HEK293T (cell line): ENCODE results near the gene ST8SIA6.

Experiments used
- BHLHE40 ChIP-seq: fragments of 450-650 bp; IDR thresholded peaks from 2 replicates; pipeline ENCODE4 v1.6.1; 2016; ENCODE audit warnings: mild to moderate bottlenecking, moderate library complexity, borderline replicate concordance
- ELF4 ChIP-seq: fragments of 450-650 bp; IDR thresholded peaks from 2 replicates; pipeline ENCODE4 v1.6.1; 2017; ENCODE audit warnings: antibody characterized with exemption
- FOXA1 ChIP-seq: fragments of 450-650 bp; IDR thresholded peaks from 2 replicates; pipeline ENCODE4 v1.6.1; 2016; ENCODE audit warnings: mild to moderate bottlenecking
- FOXK2 ChIP-seq: fragments of 450-650 bp; IDR thresholded peaks from 2 replicates; pipeline ENCODE4 v1.6.1; 2016; ENCODE audit warnings: mild to moderate bottlenecking
- HDGF ChIP-seq: fragments of 450-650 bp; IDR thresholded peaks from 2 replicates; pipeline ENCODE4 v1.6.1; 2017; ENCODE audit warnings: antibody characterized with exemption, borderline replicate concordance
- LEF1 ChIP-seq: fragments of 450-650 bp; IDR thresholded peaks from 2 replicates; pipeline ENCODE4 v1.6.1; 2017; ENCODE audit warnings: mild to moderate bottlenecking, borderline replicate concordance
- SP1 ChIP-seq: fragments of 450-650 bp; IDR thresholded peaks from 2 replicates; pipeline ENCODE4 v1.6.1; 2017
- TARDBP ChIP-seq: fragments of 450-650 bp; IDR thresholded peaks from 2 replicates; pipeline ENCODE4 v1.6.1; 2016
- ZNF384 ChIP-seq: fragments of 450-650 bp; IDR thresholded peaks from 2 replicates; pipeline ENCODE4 v1.6.1; 2016

DNA sequence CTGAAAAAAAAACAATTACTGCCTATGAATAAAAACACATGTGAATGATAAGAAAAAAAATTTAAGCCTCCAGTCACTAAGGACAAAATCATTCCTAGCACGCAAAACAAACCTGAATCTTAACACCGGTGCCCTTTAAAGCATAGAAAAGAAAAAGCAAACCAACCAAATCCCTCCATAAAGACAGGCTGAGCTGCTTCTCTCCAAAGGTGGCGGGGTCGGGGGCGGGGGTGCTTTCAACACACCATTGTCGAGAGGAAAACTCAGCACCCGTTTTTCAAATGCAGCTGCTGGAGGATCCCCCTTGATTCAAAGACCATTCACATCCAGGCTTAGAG, 1.4 kb downstream of the ST8SIA6 start:
- TF ChIP-seq FOXA1 = no peak
- no peak for TF ChIP-seq TARDBP
- no peak for TF ChIP-seq ELF4
- TF ChIP-seq BHLHE40 = no peak
- no peak for TF ChIP-seq ZNF384
- TF ChIP-seq SP1 = no peak
- no peak for TF ChIP-seq FOXK2
- no peak for TF ChIP-seq LEF1
- no peak for TF ChIP-seq HDGF
